GM19395 (cell line): ENCODE results near the gene RAI14.

ENCODE experiments used
- ATAC-seq: cut with Tn5 transposase; IDR thresholded peaks from one replicate; pipeline ENCODE4 v1.9.1; 2021; ENCODE audit warnings: mild to moderate bottlenecking, moderate library complexity; ENCODE audit not compliant: unreplicated experiment

RAI14 gene

DNA sequence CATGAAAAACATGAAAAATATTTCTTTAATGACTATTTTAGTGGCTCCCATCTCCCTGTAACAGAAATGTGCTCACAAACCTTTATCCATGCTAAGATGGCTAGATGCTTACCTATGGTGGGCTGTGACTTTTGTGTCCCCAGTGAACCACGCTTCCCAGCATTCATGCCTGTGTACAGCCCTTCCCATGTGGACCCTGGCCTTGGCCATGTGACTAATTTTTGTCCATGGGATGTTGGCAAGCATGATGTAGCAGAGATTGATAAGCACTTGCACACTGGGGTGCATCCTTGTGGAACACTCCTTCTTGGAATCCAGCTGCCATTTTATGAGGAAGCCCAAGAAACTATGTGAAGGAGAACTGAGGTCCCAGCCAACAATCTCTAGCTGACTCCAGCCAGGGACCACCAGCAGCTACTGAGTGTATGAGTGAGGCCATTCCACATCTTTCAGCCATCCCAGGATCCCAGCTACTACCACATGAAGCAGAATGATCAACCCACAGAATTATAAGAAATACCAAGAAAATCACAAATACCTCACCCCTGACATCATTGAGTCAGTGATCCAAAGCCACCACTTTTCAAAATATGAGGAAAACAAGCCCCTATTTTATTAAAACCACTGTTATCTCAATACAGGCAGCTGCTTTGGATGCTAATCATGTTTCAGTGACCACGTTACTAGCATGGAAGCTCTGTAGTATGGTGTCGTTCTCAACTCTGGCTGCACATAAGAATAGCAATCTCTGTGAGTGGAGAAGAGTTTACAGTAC lies 16.1 kb upstream of the RAI14 start:
- no peak for ATAC-seq

DNA sequence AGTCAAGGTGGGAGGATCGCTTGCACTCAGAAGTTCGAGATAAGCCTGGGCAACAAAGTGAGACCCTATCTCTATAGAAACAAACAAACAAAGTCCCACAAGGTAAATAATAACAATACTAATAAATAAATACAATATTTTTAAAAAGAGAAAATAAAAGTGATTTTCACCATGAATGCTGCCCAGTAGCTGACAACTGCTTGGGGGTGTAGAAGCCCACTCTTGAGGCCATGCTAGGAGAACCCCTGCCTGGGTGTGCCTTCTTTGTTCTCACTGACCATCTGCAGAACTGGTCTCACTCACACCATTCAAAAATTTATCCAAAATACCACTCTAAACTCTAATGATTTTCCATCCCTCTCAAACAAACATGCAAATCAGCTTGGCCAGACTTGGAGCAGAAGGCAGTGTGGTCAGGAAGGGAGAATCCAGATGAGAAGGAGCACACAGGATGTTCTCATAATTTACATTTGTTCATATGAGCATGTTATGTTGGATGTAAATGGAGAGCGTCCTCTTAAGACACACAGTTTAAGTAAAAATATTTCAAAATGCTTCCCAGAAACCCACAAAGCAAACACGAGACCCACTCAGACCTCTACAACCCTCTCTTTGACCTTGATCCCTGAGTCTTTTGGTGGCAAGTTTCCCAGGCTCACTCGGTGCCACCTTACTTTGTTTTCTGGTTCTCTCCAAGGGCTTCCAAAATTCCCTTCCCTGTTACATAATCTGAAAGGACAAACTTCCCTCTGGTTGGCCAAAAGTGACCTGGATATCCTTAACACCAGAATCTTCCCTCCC lies 7.9 kb upstream of the RAI14 start:
- no peak for ATAC-seq

DNA sequence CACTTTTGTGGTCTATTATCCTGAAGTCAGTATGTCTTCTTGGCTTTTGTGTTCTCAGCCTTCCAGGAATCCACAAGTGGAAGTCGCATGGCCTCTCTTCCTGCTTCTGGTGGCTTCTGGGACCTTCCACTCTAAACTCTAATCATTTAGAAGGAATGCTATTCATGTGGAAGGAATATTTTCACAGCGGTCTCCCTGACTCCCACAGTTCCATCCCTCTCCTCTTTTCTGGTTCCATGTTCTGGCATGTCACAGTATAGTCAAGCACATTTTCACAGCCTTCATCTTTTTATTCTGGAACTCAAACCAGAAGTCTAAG lies 7.3 kb upstream of the RAI14 start:
- ATAC-seq = no peak

DNA sequence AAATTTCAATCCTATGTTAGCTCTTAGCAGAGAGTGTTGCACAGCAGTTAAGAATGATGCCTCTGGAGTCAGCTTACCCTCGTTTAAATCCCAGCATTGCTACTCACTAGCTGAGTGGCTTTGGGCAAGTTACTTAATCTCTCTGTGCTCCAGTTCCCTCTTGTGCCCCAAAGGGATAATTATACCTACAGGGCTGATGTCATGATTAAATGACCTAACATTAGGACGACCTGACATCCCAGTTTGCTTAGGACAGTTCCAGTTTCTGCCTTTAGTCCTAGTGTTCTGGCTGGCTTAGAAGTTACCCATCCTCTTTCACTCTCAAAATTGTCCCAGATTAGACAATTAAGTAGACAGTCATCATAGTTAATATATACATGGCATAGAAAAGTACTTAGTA lies 4.3 kb upstream of the RAI14 start:
- ATAC-seq = no peak

DNA sequence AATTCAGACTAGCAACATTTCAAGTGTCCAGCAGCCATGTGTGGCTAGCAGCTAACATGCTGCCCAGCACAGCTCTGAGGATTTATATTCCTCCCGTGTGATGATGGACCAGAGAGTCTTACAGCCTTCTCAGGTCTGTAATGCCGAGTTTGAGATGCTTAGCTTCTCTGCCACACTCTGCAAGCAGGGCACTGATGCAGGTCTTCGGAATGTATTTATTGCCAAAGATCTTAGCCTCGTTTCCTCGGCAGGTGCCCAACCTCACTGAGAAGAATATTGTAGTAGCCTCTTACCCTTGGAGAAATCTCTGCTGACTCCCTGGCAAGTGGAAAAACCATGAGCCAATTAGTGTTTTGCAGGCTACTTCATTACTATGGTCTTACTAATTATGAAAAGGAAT lies 3.7 kb upstream of the RAI14 start:
- no peak for ATAC-seq

DNA sequence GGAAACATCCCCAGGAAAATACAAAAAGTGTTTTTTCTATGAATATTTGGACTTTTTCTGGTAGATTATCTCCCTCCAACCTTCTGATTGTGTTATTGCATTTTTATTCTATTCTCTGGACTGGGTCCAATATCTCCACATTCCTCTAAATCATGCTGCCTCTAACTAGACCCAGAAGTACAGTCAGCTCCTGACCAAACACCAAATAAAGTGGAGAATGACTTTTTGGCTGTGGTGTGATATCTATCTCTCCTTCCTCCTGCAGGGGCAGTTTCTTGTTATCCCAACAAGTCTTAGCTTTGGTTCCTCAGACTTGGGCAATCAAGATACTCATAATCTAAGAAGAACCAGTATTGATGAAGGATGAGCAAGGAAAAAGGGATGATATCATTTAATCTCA lies 3.2 kb upstream of the RAI14 start:
- no peak for ATAC-seq

DNA sequence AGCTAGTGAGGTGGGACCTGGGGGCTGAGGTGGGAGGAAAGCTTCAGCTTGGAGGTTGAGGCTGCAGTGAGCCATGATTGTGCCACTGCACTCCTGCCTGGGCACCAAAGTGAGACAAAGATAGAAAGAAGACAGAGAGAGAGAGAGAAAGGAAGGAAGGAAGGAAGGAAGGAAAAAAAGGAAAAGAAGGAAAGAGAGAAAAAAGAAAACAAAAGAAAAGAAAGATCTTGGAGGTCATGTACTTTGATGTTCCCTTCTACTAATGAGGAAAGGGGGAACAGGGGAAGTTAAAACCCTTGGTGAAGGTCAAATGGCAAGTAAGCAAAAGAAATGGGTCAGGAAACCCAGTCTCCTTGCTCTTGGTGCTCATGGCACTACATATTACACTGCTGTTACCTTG lies 2.4 kb upstream of the RAI14 start:
- ATAC-seq = no peak

DNA sequence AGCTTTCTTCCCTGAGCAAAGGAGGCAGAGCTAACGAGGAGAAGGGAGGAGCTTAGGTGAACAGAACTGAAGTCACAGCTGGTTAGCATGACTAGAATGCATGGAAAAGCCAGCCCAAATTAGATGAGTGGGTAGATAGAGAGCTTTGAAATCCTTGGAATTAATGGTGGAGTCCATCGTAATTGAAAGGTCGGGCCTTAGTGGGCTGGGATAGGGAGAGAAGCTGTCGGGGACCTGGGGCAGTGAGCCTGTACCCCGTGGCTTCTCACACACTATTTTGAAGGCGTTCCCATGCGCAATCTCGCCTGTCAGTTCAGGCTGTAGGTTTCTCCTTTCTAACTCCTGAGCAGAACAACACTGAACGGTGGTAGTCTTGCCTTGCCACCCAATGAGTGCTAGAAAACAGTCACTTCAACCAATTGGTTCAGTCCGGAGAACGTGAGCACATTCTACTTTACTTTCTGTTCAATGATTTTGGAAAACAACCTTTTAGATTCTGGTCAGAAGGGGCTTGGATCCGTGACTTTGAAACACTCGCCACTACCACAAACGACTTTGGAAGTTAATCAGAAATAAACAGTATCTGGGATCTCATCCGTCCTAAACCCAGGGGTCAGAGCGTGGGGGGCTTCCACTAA lies 655 bp upstream of the RAI14 start:
- ATAC-seq = no peak

DNA sequence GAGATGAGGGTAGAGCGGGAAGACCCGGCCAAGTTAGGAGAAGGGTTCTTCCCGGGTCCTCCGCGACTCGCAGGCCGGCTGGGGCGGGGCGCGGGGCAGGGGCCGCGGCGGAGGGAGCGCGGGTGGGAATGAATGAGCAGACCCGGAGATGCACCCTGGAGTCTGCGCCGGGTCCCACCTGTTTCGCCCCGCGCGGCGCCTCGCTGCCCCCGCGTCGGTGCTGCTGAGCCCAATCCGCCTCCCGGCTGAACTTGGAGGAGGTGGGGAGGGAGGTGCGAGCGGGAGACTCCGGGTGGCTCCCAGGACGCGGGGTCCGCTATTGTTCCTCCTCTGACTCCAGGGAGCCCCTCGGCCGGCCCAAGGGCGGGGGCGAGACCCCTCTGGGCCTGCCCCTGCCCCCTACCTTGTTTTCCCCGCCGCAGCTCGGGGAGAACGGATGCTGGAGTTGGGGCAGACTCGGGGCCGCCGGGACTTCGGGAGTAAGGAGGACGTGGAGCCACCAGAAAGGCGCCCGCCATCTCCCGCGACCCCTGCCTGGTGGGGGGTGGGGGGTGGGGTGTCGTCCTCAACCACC lies 659 bp downstream of the RAI14 start:
- ATAC-seq = no peak

DNA sequence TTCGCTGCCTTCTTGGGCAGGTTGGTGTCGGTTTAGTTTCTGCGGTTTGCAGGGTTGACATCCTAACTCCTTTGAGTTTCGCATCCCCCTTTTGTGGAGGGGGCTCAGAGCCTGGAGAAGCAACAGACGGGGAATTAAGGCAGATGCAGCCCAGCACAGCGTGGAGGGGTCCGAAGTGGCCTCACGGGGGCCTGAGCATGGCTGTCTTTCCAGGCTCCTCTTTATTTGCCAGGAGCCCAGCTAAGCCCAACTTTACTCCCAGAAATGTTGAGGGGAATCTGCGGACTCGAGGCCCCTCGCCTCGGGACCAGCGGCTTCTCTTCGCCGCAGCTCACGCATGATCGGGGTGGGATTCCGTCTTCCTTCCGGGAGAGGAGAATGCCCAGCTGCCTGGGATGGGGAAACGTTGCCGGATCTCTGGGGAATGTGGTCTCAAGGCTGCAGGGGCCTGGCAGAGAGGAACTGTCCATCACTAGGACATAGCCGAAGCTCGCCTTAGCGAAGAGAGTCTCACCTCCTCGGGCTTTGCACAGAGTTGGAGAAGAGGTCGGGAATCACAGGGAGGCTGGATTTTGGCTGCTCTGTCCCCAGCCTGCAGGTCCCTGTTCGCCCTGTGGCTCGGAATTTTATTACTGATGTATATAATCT lies 1.3 kb downstream of the RAI14 start:
- ATAC-seq = no peak

DNA sequence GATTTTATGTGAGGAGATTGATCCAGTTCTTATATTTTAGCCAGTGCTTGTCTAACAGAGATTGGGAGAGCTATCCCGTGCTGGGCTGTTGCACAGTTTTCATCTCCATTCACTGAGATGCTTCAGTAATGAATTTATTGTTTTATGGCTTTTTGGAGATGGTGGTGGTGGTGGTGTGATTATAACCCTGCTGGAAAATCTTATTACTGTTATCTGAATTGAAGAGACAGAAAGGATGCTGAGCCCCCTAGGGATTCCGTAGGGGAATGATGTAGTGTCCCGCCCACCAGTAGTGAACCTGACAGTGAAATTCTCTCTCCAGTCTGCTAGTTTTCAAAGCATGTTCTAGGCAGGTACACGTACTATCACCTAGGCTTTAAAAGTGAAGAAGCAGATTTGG lies 1.9 kb downstream of the RAI14 start:
- no peak for ATAC-seq

DNA sequence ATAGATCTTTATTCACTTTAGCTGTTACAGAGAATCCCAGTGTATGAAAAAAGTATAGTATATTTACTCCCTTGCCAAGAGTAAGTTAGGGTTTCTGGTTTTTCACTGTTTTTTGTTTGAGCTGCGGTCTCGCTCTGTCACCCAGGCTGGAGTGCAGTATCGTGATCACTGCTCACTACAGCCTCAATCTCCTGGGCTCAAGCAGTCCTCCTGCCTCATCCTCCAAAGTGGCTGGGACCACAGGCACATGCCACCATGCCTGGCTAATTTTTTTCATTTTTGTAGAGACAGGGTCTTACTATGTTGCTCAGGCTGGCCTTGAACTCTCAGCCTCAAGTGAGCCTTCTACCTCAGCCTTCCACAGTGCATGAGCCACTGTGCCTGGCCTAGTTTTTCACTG lies 3.0 kb downstream of the RAI14 start:
- ATAC-seq = no peak

DNA sequence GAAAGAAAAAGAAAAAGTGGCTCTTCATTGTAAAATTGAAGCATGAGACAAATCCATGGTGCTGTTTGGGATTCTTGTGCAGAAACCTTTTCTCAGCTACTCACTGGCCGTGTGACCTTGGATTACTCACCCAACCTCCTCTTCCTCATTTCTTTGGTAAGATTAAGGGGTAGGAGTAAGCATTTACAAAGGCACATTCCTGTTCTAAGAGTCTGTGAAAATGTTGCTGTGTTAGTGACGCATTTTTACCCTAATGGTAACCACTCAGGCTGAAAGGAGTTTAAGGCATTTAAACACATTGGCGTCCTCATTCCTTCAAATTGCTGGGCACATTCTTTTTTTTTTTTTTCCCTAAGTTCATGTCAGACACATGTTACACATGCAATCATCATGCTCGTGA lies 4.3 kb downstream of the RAI14 start:
- no peak for ATAC-seq

DNA sequence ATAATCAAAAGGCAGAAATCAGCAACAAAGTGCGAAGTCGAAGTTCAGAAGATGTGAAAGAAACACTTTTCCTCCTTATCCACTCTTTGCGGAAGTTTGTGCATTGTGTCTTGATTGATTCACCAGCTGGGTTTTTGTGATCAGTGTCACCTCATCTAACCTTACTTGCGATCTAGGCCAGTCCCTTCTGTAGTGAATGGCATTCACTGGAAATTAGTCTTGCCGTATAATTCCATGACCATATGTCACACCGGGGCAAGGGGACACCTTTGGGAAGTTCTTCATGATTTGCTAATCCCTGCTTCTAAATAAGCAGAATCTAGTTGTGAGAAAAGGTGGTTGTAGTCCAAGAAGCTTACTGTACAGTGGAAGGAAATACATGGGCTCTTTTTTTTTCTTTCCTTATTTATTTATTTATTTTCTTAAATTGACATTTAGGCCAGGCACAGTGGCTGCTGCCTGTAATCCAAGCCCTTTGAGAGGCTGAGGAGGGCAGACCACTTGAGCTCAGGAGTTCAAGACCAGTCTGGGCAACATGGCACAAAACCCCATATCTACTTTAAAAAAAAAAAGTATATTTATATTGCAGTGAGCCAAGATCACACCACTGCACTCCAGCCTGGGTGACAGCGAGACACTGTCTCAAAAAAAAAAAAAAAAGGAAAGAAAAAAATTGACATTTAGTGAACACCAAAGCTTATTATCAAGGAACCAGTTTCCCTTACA lies 7.8 kb downstream of the RAI14 start:
- no peak for ATAC-seq

DNA sequence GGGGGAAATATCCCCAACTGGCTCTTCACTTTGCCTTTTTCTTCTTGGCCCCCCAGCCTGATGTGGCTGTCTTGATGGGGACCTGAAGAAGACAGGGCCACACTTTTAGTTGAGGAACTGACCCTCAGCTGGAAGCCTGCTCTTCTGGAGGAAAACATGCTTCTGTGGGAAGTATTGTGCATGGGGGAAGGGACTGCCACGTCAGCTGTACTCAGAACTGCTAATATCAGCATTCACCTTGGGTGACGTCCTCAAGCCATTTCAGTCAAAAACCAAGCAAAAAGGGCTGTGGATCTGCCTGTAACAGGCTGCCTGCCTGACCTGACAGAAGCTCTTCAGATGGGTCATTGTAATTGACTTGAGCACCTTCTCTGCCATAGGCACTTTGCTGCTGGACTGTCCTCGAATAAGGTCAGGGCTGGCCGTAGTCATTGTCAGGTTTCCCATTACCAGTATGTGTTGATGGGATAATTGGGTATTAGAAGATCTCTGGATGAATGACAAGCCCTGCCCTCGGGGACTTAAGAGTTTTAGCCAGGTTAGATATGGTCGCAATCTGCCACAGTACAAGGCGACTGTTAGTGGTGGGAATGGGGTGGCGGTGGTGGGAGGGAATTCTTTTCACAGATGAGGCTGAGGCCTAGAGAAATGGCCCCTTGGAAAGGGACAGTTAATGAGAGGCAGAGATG lies 10.4 kb downstream of the RAI14 start:
- ATAC-seq = no peak

DNA sequence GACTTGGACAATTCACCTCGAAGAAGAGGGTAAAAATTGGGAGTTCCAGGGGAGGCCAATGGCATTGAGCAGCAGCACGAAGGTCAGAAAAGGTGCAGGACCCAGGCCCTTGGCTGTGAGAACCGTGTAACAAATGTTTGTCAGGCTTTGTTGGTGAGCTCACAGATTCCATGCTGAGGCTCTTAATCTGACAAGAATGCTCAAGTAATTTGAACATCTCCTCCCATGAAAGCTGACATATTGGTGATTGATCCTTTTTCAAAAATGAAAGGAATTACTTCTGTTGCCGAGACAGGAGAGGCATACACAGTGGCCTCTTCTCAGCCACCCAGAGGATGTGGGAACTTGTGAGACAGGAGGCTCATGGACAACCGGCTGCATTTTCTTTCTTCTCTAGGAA lies 11.6 kb downstream of the RAI14 start:
- ATAC-seq = no peak

DNA sequence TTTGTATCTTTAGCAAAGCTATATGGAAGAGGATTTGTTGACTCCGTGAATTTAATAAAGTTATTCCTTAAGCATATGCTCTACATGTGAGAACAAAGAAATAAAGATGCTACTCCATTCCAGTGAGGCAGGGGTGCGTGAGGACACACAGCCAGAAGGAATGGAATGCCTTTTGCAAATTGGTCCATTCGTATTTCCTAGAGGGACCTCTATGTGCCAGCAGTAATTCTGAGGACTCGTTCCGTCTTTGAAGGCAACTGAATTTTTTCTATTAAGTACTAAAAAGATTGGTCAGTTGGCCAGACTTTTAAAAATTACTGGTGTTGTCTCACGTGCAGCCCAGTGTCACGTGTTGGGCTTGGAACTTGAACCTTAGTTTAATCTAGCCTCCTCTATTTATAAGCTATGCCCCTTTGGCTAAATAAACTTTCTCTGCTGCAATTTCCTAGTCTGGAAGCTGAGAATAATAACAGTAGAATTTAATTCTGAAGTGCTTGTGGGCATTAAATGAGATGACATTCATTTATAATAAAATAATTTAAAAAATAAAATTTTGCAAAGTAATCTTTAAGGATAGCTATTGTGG lies 13.9 kb downstream of the RAI14 start:
- ATAC-seq = no peak

DNA sequence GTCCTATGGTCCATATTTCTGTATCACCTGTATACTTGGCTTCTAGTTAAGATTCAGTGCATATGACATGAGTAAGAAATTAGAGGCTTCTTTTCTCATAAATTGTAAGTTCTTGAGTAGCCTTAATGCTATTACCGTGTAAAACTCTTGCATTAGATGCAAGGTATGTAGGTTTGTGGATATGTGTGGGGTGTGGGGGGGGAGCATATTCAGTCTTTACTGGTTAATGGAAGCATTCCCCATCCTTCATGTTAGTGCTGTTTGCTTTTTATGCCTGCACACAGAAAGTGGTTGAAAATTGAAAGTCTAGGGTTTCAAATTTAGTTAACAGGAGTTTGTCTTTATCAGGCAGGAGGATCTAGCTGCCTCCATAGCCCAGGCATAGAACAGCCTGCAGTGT lies 16.1 kb downstream of the RAI14 start:
- ATAC-seq = no peak

DNA sequence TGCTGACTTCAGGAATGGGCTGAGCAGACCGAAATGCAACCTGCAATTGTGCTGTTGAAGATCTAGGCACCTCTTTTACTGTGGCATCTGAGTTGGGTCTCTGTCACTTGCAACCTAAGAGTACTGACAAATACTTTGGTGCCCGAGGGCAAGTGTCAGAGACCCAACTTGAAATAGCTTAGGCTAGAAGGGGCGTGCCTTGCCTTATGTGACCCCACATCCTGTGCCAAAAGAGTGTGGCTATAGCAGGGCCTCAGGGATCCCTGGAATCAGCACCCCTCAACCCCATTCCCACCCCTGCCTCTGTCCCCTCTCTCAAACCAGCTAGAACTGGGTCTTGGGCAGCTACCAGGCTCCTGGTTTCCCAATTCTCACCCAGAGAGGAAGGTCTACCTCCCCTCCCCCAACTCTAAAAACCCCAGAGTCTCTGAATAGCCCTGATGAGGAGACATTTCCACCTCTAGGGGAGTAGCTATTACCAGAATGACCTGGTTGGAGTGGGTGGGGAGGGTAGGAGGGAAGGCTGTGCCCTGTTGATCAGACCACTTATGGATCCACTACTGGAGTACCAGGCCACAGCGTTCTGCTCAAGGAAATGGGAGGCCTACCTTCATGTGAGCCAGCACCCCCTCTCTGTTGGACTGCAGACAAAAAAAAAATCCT lies 17.5 kb downstream of the RAI14 start:
- ATAC-seq = no peak
